Vagina (tissue), 2 donors: ENCODE measurements around the gene FAM78A.

Source experiments
- CTCF ChIP-seq, 3 experiments: fragments of 450-650 bp in 2 of 3; fragments of 200-600 bp in 1 of 3; sonication (generic) in 1 of 3; IDR thresholded peaks; one replicate each; pipeline ENCODE4 v1.5.1; 2017 to 2019; ENCODE audit warnings: antibody characterized with exemption in 3 of 3, mild to moderate bottlenecking in 2 of 3, moderate library complexity in 2 of 3
- POLR2AphosphoS5 ChIP-seq, 2 donors: sonication (generic); formaldehyde crosslinking; IDR thresholded peaks; one replicate each; pipeline ENCODE4 v1.9.0; 2017; ENCODE audit warnings: antibody characterized with exemption in 2 of 2, mild to moderate bottlenecking in 2 of 2, low read depth in 1 of 2; ENCODE audit not compliant: insufficient read depth in 1 of 2

GRCh38 chr9:131270171-131271015, 5.9 kb downstream of the FAM78A start:
- TF ChIP-seq CTCF (IDR thresholded peaks at IDR 0.05) = no peak
- no peak for TF ChIP-seq POLR2AphosphoS5 (IDR thresholded peaks at IDR 0.05; ENCODE audit: insufficient read depth in 1 of 2, low read depth in 1 of 2)
